Fibroblast of peridontal ligament (primary cell): Measurements from ENCODE around the gene CYP46A1.
A peak's percentile ranks its signal among the peaks of the same experiment; 100 is the strongest.

Experiments
- DNase-seq: peaks from one replicate; pipeline ENCODE4 v3.0.0-alpha.2; 2010; ENCODE audit errors: extremely low read depth

The CYP46A1 gene

GRCh38 chr14:99673305-99674063, 10.6 kb upstream of the CYP46A1 start:
- DNase-seq, result no peak

- no peak for DNase-seq
Observed at GRCh38 chr14:99674064-99674650, 9.9 kb upstream of the CYP46A1 start.

- DNase-seq, result no peak
Observed at GRCh38 chr14:99674776-99675381, 9.2 kb upstream of the CYP46A1 start.

GRCh38 chr14:99675382-99675835, 8.7 kb upstream of the CYP46A1 start:
- no peak for DNase-seq

- DNase-seq, result no peak
Observed at GRCh38 chr14:99675951-99676350, 8.1 kb upstream of the CYP46A1 start.

- DNase-seq, result no peak
Observed at GRCh38 chr14:99676657-99677056, 7.4 kb upstream of the CYP46A1 start.

- DNase-seq, result no peak
Observed at GRCh38 chr14:99677231-99678140, 6.6 kb upstream of the CYP46A1 start.

- no peak for DNase-seq
Observed at GRCh38 chr14:99678198-99678597, 5.9 kb upstream of the CYP46A1 start.

- DNase-seq, result no peak
Observed at GRCh38 chr14:99679111-99679510, 5.0 kb upstream of the CYP46A1 start.

- DNase-seq, result no peak
Observed at GRCh38 chr14:99679543-99679942, 4.6 kb upstream of the CYP46A1 start.

- DNase-seq, result no peak
Observed at GRCh38 chr14:99679996-99680395, 4.1 kb upstream of the CYP46A1 start.

- DNase-seq, result no peak
Observed at GRCh38 chr14:99681101-99681831, 2.8 kb upstream of the CYP46A1 start.

GRCh38 chr14:99681832-99682148, 2.3 kb upstream of the CYP46A1 start:
- DNase-seq, result no peak

GRCh38 chr14:99682809-99683618, 1.1 kb upstream of the CYP46A1 start:
- peak; percentile 57 for DNase-seq

GRCh38 chr14:99684410-99684934, 374 bp downstream of the CYP46A1 start:
- no peak for DNase-seq

GRCh38 chr14:99685151-99685591, 1.1 kb downstream of the CYP46A1 start:
- no peak for DNase-seq

- no peak for DNase-seq
Observed at GRCh38 chr14:99685596-99685995, 1.5 kb downstream of the CYP46A1 start.

- no peak for DNase-seq
Observed at GRCh38 chr14:99686557-99687283, 2.6 kb downstream of the CYP46A1 start.
